ENCODE measurements around the gene KCNQ1.

KCNQ1 gene

DNA sequence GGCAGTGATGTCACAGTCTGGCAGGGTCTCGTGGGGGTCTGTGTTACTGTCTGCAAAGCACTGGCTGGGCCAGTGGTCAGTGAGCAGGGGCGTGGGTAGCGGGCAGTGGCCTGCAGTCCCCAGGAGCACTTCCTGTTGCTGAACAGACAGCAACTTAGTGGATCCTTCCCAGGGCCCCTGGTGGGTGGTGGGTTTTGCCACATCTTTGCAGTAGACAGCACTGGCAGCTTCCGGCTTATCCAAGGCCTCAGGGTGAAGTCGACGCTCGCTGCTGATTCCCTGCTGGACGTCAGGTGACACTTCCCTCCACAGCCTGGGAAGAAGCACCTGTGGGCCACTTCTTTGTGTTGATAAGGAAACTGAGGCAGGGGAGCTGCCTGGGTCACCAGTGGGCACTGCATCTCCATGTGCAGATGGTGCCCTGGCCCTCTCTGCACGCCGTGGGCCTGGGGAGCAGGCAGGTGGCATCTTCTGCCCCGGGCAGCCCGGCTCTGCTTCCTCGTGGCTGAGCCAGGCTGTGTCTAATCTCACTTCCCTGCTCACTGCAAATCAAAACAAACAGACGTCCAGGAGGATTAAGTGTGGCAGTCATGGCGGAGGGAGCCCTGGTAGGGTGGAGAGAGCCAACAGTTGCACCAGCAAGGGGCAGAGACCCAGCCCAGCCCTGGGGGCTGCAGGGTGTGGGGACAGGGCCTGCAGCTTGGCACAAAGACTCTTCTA, 79.8 kb downstream of the KCNQ1 start:
- H3K9me3 ChIP-seq (ENCODE audit: control extremely low read depth in 1 of 5, control insufficient read depth in 4 of 5, insufficient read depth in 2 of 5, low read depth in 1 of 5, low read length in 4 of 5): no peaks in the 10 kb centered on the region
- DNase-seq: no peak
- H3K4me3 ChIP-seq (ENCODE audit: control insufficient read depth in 1 of 7, extremely low read depth in 1 of 7, insufficient read depth in 4 of 7, low read depth in 2 of 7, low read length in 6 of 7): no peak overlapping the region
- POLR2A ChIA-PET: no interaction called here
- H3K4me1 ChIP-seq (ENCODE audit: control extremely low read depth in 1 of 4, control insufficient read depth in 4 of 4, insufficient read depth in 4 of 4, low read length in 3 of 4): peaks cover 0 to 16% (median 13%) of the 10 kb centered on the region in 4 experiments
- CTCF ChIA-PET: interaction anchor here (1.1 to 13.4 kb wide), 2 partner anchors 10 to 101 kb away, joined by 3 to 284 read pairs; no protein-coding TSS in a partner anchor
- 93% methylated on average over 13 of the region's 15 CpGs for WGBS (ENCODE audit: insufficient coverage)
- no peak overlapping the region for H3K27ac ChIP-seq (ENCODE audit: insufficient read depth in 1 of 2, low read depth in 1 of 2, low read length in 2 of 2, poor library complexity in 1 of 2, severe bottlenecking in 2 of 2)
- no peaks in the 10 kb centered on the region for H3K36me3 ChIP-seq (ENCODE audit: control insufficient read depth in 4 of 4, insufficient read depth in 4 of 4, low read length in 3 of 4)
- H3K27me3 ChIP-seq (replicated peaks in 2 of 5; ENCODE audit: control insufficient read depth in 4 of 5, insufficient read depth in 5 of 5, low read length in 4 of 5): peaks cover 0 to 3% (median 0%) of the 10 kb centered on the region in 5 experiments

DNA sequence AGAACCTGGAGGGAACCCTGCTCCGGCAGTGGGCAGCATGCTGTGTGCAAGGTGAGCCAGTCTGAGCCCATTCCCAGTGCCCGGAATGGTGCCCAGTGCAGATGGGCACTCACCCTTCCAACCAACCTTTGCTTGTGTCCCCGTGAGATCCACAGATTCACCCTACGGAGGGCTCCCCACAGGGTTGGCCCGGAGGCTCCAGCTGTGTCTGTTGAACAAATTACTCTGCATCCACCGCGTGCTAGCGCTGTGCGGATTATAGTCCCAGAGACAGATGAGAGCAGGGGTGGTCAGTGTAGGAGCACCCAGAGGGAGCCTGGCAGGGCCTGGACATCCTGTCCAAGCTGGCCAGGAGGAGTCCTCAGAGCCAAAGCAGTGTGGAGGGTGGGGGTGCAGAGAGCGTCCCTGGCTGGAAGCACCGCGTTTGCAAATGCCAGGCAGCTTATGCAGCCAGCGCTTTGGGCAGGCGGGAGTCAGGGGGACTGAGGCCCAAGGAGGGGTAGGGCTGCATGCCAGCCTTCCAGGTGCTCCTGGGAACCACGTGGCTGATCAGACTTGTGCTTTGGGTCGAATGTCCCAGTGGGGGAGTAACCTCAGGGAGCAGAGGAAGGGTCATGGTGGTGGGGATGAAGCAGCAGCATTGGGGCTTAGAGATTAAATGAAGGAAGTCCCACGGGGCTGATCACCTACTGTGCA, 80.5 kb downstream of the KCNQ1 start:
- no peaks in the 10 kb centered on the region for H3K36me3 ChIP-seq (ENCODE audit: control insufficient read depth in 4 of 4, insufficient read depth in 4 of 4, low read length in 3 of 4)
- H3K27ac ChIP-seq (ENCODE audit: insufficient read depth in 1 of 2, low read depth in 1 of 2, low read length in 2 of 2, poor library complexity in 1 of 2, severe bottlenecking in 2 of 2): no peak overlapping the region
- H3K4me3 ChIP-seq (ENCODE audit: control insufficient read depth in 1 of 7, extremely low read depth in 1 of 7, insufficient read depth in 4 of 7, low read depth in 2 of 7, low read length in 6 of 7): no peak overlapping the region
- peaks cover 0 to 2% (median 0%) of the 10 kb centered on the region in 5 experiments for H3K27me3 ChIP-seq (replicated peaks in 2 of 5; ENCODE audit: control insufficient read depth in 4 of 5, insufficient read depth in 5 of 5, low read length in 4 of 5)
- ChIA-PET POLR2A (no interaction called here), CTCF (interaction anchor here (1.1 to 13.4 kb wide), 2 partner anchors 10 to 101 kb away, joined by 3 to 284 read pairs; no protein-coding TSS in a partner anchor)
- no peaks in the 10 kb centered on the region for H3K9me3 ChIP-seq (ENCODE audit: control extremely low read depth in 1 of 5, control insufficient read depth in 4 of 5, insufficient read depth in 2 of 5, low read depth in 1 of 5, low read length in 4 of 5)
- DNase-seq: no peak
- WGBS (ENCODE audit: insufficient coverage): 92% methylated on average over 14 of the region's 17 CpGs
- H3K4me1 ChIP-seq (ENCODE audit: control extremely low read depth in 1 of 4, control insufficient read depth in 4 of 4, insufficient read depth in 4 of 4, low read length in 3 of 4): peaks cover 0 to 16% (median 13%) of the 10 kb centered on the region in 4 experiments

DNA sequence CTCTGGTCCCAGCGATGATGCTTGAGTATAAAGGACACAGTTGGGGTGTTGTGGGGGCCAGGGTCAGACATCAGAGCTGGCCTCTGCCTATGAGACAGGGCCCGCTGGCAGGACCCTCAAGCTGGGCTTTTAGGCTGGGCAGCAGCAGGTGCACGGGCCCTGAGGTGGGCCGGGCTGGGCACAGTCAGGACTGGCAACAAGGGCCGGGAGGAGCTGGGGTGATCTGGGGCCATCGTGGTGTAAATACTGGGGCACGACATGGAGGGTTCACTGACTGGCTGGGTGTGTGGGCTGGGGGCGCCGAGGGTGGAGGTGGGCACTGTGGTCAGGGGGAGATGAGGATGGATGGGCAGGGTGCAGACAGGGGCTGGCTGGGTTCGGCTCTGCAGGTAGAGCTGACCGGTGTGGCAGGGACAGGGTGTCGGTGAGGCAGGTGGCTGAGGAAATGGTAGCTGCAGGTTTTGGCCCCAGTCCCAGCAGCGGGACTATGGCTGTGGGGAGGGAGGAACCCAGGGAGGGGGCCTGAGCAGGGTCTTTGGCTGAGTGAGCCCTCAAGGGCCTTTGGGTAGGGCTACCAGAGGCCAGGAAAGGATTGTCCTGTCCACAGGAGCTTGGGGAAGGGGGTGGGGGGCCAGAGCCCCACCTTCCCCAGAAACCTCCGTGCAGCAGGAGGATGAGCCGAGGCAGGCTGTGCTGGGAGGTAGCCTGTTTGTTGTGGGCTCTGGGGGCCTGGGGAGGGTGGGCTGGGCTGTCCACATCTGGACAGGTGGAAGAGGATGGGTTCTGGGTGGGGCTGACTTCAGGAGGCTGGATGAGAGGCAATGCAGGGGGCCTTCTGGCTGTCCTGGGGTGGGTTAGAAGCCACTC, 81.4 kb downstream of the KCNQ1 start:
- H3K4me1 ChIP-seq (ENCODE audit: control extremely low read depth in 1 of 4, control insufficient read depth in 4 of 4, insufficient read depth in 4 of 4, low read length in 3 of 4): peaks cover 0 to 16% (median 13%) of the 10 kb centered on the region in 4 experiments
- peak overlapping the region in 3 of 7 experiments; percentile 25 to 64 (median 46) for H3K4me3 ChIP-seq (ENCODE audit: control insufficient read depth in 1 of 7, extremely low read depth in 1 of 7, insufficient read depth in 4 of 7, low read depth in 2 of 7, low read length in 6 of 7)
- H3K36me3 ChIP-seq (ENCODE audit: control insufficient read depth in 4 of 4, insufficient read depth in 4 of 4, low read length in 3 of 4): no peaks in the 10 kb centered on the region
- WGBS (ENCODE audit: insufficient coverage): 70% methylated on average over 7 of the region's 15 CpGs
- CTCF ChIA-PET: interaction anchor here (0.8 to 13.4 kb wide), 4 partner anchors 44 to 370 kb away, joined by 3 to 284 read pairs (median 5); no protein-coding TSS in a partner anchor
- DNase-seq: no peak
- POLR2A ChIA-PET: no interaction called here
- H3K27ac ChIP-seq (ENCODE audit: insufficient read depth in 1 of 2, low read depth in 1 of 2, low read length in 2 of 2, poor library complexity in 1 of 2, severe bottlenecking in 2 of 2): no peak overlapping the region
- no peaks in the 10 kb centered on the region for H3K9me3 ChIP-seq (ENCODE audit: control extremely low read depth in 1 of 5, control insufficient read depth in 4 of 5, insufficient read depth in 2 of 5, low read depth in 1 of 5, low read length in 4 of 5)
- no peaks in the 10 kb centered on the region for H3K27me3 ChIP-seq (replicated peaks in 2 of 5; ENCODE audit: control insufficient read depth in 4 of 5, insufficient read depth in 5 of 5, low read length in 4 of 5)

DNA sequence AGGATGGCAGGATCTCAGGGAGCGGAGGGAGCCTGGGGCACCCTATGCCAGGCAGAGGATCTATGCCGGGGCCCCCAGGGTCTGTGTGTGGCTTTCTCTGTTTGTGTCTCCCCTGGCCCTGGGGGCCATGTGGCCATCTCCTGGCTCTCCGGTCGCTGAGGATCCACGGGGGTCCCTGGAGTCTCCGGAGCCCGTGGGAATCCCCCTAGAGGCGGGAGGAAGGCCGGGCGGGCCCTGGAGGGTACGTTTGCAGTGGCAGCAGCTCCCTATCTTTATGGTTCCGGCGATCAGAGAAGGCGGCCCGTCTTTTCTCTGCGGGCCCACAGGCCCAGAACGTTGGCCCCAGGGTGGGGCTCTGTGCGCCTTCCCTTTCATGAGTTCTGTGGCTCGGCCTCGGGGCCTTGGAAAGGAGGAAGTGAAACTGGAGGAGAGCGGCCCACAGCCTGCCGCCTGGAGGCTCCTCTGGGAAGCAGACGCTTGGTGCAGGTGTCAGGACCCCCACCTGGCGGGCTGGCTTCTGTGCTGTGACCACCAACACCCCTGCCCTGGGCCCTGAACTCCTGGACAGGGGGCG, 82.1 kb downstream of the KCNQ1 start:
- H3K27ac ChIP-seq (ENCODE audit: insufficient read depth in 1 of 2, low read depth in 1 of 2, low read length in 2 of 2, poor library complexity in 1 of 2, severe bottlenecking in 2 of 2): peak overlapping the region in 1 of 2 experiments; percentile 43

DNA sequence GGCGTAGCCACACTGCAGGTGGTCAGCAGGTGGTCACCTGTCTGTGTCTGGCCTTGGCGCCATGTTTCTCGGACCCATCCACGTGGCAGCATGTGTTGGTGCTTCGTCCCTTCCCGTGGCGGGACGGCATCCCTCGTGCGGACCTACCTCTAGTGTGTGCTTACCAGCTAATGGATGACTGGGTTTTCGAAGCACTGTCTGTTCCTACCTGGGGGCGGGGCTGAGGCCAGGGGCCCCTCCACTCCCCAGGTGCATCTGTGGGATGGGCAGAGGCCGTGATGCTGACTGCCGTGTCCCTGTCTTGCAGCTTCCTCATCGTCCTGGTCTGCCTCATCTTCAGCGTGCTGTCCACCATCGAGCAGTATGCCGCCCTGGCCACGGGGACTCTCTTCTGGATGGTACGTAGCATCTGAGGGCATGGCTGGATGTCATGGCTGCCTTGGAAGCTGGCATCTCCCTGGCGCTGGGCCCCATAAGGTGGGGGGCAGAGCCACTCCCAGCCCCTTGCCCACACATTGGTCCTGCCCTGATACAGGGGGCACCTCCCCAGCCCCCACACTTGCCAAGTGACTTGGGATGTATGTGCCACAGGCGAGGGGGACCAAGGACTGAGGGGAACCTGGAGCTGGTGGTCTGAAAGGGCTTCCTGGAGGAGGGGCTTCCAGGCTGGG, 82.9 kb downstream of the KCNQ1 start:
- no peaks in the 10 kb centered on the region for H3K27me3 ChIP-seq (replicated peaks in 2 of 5; ENCODE audit: control insufficient read depth in 4 of 5, insufficient read depth in 5 of 5, low read length in 4 of 5)
- peaks cover 0 to 24% (median 21%) of the 10 kb centered on the region in 4 experiments for H3K4me1 ChIP-seq (ENCODE audit: control extremely low read depth in 1 of 4, control insufficient read depth in 4 of 4, insufficient read depth in 4 of 4, low read length in 3 of 4)
- no peaks in the 10 kb centered on the region for H3K36me3 ChIP-seq (ENCODE audit: control insufficient read depth in 4 of 4, insufficient read depth in 4 of 4, low read length in 3 of 4)
- ChIA-PET CTCF (interaction anchor here (0.9 to 13.4 kb wide), 10 partner anchors 8 to 364 kb away, joined by 3 to 284 read pairs (median 5); no protein-coding TSS in a partner anchor), POLR2A (no interaction called here)
- 96% methylated on average over 20 of the region's 22 CpGs for WGBS (ENCODE audit: insufficient coverage)
- H3K4me3 ChIP-seq (ENCODE audit: control insufficient read depth in 1 of 7, extremely low read depth in 1 of 7, insufficient read depth in 4 of 7, low read depth in 2 of 7, low read length in 6 of 7): no peak overlapping the region
- H3K27ac ChIP-seq (ENCODE audit: insufficient read depth in 1 of 2, low read depth in 1 of 2, low read length in 2 of 2, poor library complexity in 1 of 2, severe bottlenecking in 2 of 2): no peak overlapping the region
- H3K9me3 ChIP-seq (ENCODE audit: control extremely low read depth in 1 of 5, control insufficient read depth in 4 of 5, insufficient read depth in 2 of 5, low read depth in 1 of 5, low read length in 4 of 5): no peaks in the 10 kb centered on the region
- no peak for DNase-seq

More for the DNA sequence above, 82.1 kb downstream of the KCNQ1 start:
- WGBS (ENCODE audit: insufficient coverage): 11% methylated on average over 17 of the region's 25 CpGs
- no peaks in the 10 kb centered on the region for H3K36me3 ChIP-seq (ENCODE audit: control insufficient read depth in 4 of 4, insufficient read depth in 4 of 4, low read length in 3 of 4)
- no peaks in the 10 kb centered on the region for H3K27me3 ChIP-seq (replicated peaks in 2 of 5; ENCODE audit: control insufficient read depth in 4 of 5, insufficient read depth in 5 of 5, low read length in 4 of 5)
- H3K4me1 ChIP-seq (ENCODE audit: control extremely low read depth in 1 of 4, control insufficient read depth in 4 of 4, insufficient read depth in 4 of 4, low read length in 3 of 4): peaks cover 0 to 18% (median 14%) of the 10 kb centered on the region in 4 experiments
- no peaks in the 10 kb centered on the region for H3K9me3 ChIP-seq (ENCODE audit: control extremely low read depth in 1 of 5, control insufficient read depth in 4 of 5, insufficient read depth in 2 of 5, low read depth in 1 of 5, low read length in 4 of 5)
- POLR2A ChIA-PET: no interaction called here
- CTCF ChIA-PET: interaction anchor here (0.8 to 13.4 kb wide), 8 partner anchors 9 to 369 kb away, joined by 3 to 284 read pairs (median 5); no protein-coding TSS in a partner anchor
- H3K4me3 ChIP-seq (ENCODE audit: control insufficient read depth in 1 of 7, extremely low read depth in 1 of 7, insufficient read depth in 4 of 7, low read depth in 2 of 7, low read length in 6 of 7): peak overlapping the region in 3 of 7 experiments; percentile 25 to 64 (median 46)
- DNase-seq: peak; percentile 68 to 76 (median 73)

All from common myeloid progenitor, CD34-positive (primary cell).